Suprapubic skin (tissue), 4 donors: ENCODE data around the gene PLXNA4. TPM values are rescaled to one million over a fixed set of nuclear protein-coding genes. Genes with fewer than 3 reads are reported as not detected.

Experiments
- DNase-seq, 2 donors: peaks; one replicate each; pipeline ENCODE4 v3.0.0-alpha.2; 2019; ENCODE audit warnings: low spot score in 2 of 2
- H3K27ac ChIP-seq: fragments of 200-600 bp; sonication (generic); one replicate; pipeline ENCODE4 v1.5.1; 2019
- H3K27me3 ChIP-seq: fragments of 200-600 bp; sonication (generic); one replicate; pipeline ENCODE4 v1.5.1; 2019
- H3K36me3 ChIP-seq: fragments of 200-600 bp; sonication (generic); one replicate; pipeline ENCODE4 v1.5.1; 2019
- H3K4me1 ChIP-seq: fragments of 200-600 bp; sonication (generic); one replicate; pipeline ENCODE4 v1.5.1; 2019
- H3K4me3 ChIP-seq: fragments of 200-600 bp; sonication (generic); one replicate; pipeline ENCODE4 v1.5.1; 2019; ENCODE audit warnings: mild to moderate bottlenecking
- H3K9me3 ChIP-seq: fragments of 200-600 bp; sonication (generic); one replicate; pipeline ENCODE4 v1.5.1; 2019
- EP300 ChIP-seq: sonication (generic); formaldehyde crosslinking; IDR thresholded peaks from one replicate; pipeline ENCODE4 v1.6.1; 2017; ENCODE audit warnings: antibody characterized with exemption
- POLR2A ChIP-seq, 2 donors: fragments of 450-650 bp; IDR thresholded peaks; one replicate each; pipeline ENCODE4 v1.6.1; 2017; ENCODE audit warnings: antibody characterized with exemption in 2 of 2, mild to moderate bottlenecking in 2 of 2, moderate library complexity in 2 of 2
- POLR2AphosphoS5 ChIP-seq, 3 donors: sonication (generic); formaldehyde crosslinking; IDR thresholded peaks; one replicate each; pipeline ENCODE4 v1.6.1; 2017; ENCODE audit warnings: antibody characterized with exemption in 3 of 3
- WGBS: methylation state at CpG from one replicate; pipeline ENCODE4 v1.1.5; 2018; 5-methylcytosine and 5-hydroxymethylcytosine counted together
- total RNA-seq, 4 donors: library from RNA; depleted of rRNA; stranded (reverse); fragments of >200 nt; gene quantifications; one replicate each; pipeline ENCODE4 v1.1.0, GENCODE V29; 2016
- TF ChIP-seq, protein P1 (sequence below), 2 donors: fragments of 200-600 bp in 1 of 2; fragments of 450-650 bp in 1 of 2; sonication (generic) in 1 of 2; IDR thresholded peaks; one replicate each; pipeline ENCODE4 v1.5.1; 2016 to 2019; ENCODE audit warnings: antibody characterized with exemption in 2 of 2, mild to moderate bottlenecking in 1 of 2, moderate library complexity in 1 of 2

The PLXNA4 gene
- total RNA-seq, 4 donors from 2014 or later = 5.4 to 10.7 (median 7.1) TPM

- WGBS = 65% methylated on average over 6 of the region's 6 CpGs
- H3K27me3 ChIP-seq = no peaks in the 10 kb centered on the region
- no peaks in the 10 kb centered on the region for H3K9me3 ChIP-seq
- no peak for TF ChIP-seq POLR2AphosphoS5 (IDR thresholded peaks at IDR 0.05)
- no peak overlapping the region for H3K4me3 ChIP-seq
- H3K4me1 ChIP-seq = no peaks in the 10 kb centered on the region
- H3K27ac ChIP-seq = no peak overlapping the region
- H3K36me3 ChIP-seq = no peaks in the 10 kb centered on the region
- DNase-seq = no peak
Observed at GRCh38 chr7:132300599-132301277, 275.5 kb downstream of the PLXNA4 start.

GRCh38 chr7:132298790-132299189, 277.5 kb downstream of the PLXNA4 start:
- Histone ChIP-seq H3K4me1 (no peaks in the 10 kb centered on the region), H3K36me3 (no peaks in the 10 kb centered on the region), H3K9me3 (no peaks in the 10 kb centered on the region), H3K27me3 (no peaks in the 10 kb centered on the region), H3K4me3 (no peak overlapping the region), H3K27ac (no peak overlapping the region)
- WGBS = 58% methylated on average over 4 of the region's 4 CpGs
- TF ChIP-seq, protein P1, sequence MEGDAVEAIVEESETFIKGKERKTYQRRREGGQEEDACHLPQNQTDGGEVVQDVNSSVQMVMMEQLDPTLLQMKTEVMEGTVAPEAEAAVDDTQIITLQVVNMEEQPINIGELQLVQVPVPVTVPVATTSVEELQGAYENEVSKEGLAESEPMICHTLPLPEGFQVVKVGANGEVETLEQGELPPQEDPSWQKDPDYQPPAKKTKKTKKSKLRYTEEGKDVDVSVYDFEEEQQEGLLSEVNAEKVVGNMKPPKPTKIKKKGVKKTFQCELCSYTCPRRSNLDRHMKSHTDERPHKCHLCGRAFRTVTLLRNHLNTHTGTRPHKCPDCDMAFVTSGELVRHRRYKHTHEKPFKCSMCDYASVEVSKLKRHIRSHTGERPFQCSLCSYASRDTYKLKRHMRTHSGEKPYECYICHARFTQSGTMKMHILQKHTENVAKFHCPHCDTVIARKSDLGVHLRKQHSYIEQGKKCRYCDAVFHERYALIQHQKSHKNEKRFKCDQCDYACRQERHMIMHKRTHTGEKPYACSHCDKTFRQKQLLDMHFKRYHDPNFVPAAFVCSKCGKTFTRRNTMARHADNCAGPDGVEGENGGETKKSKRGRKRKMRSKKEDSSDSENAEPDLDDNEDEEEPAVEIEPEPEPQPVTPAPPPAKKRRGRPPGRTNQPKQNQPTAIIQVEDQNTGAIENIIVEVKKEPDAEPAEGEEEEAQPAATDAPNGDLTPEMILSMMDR (IDR thresholded peaks at IDR 0.05) = no peak
- TF ChIP-seq POLR2A (IDR thresholded peaks at IDR 0.05) = no peak
- no peak for TF ChIP-seq POLR2AphosphoS5 (IDR thresholded peaks at IDR 0.05)
- no peak for TF ChIP-seq EP300
- no peak for DNase-seq

GRCh38 chr7:132296820-132297219, 279.4 kb downstream of the PLXNA4 start:
- no peak for TF ChIP-seq POLR2A (IDR thresholded peaks at IDR 0.05)
- TF ChIP-seq, protein P1 (IDR thresholded peaks at IDR 0.05) = no peak
- H3K4me3 ChIP-seq = no peak overlapping the region
- H3K9me3 ChIP-seq = no peaks in the 10 kb centered on the region
- 84% methylated on average over 8 of the region's 8 CpGs for WGBS
- no peak for DNase-seq
- no peak overlapping the region for H3K27ac ChIP-seq
- no peaks in the 10 kb centered on the region for H3K4me1 ChIP-seq
- no peaks in the 10 kb centered on the region for H3K27me3 ChIP-seq
- no peaks in the 10 kb centered on the region for H3K36me3 ChIP-seq

DNA sequence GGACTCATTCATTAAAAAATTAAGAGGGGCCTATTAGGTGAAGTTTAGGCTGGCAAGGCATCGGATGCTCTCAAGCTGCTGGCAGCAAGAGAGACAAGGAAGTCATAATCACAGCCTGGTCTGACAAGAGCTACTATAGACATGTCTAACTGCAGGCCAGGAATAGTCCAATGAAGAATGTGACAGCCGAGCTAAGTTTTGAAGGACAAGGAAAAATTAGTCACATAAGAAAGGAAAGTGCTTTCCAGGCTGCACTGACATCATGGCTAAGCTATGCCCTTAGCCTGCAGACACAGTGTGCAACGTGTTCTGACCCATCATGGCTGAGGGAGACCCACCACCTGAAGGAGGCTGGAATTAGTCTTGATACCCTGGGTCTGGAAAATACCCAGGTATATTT, 281.1 kb downstream of the PLXNA4 start:
- WGBS = 51% methylated on average over 3 of the region's 3 CpGs
- Histone ChIP-seq H3K4me1 (no peaks in the 10 kb centered on the region), H3K27ac (no peak overlapping the region), H3K4me3 (no peak overlapping the region), H3K9me3 (no peaks in the 10 kb centered on the region), H3K36me3 (no peaks in the 10 kb centered on the region), H3K27me3 (no peaks in the 10 kb centered on the region)
- no peak for DNase-seq
- TF ChIP-seq EP300 (no peak), POLR2A (IDR thresholded peaks at IDR 0.05) (no peak), POLR2AphosphoS5 (IDR thresholded peaks at IDR 0.05) (no peak)
- TF ChIP-seq, protein P1 (IDR thresholded peaks at IDR 0.05) = no peak

GRCh38 chr7:132292803-132293202, 283.5 kb downstream of the PLXNA4 start:
- TF ChIP-seq POLR2AphosphoS5 (IDR thresholded peaks at IDR 0.05) (no peak), EP300 (no peak), POLR2A (IDR thresholded peaks at IDR 0.05) (no peak)
- TF ChIP-seq, protein P1 (IDR thresholded peaks at IDR 0.05) = no peak
- 62% methylated on average over 4 of the region's 4 CpGs for WGBS
- no peak overlapping the region for H3K27ac ChIP-seq

DNA sequence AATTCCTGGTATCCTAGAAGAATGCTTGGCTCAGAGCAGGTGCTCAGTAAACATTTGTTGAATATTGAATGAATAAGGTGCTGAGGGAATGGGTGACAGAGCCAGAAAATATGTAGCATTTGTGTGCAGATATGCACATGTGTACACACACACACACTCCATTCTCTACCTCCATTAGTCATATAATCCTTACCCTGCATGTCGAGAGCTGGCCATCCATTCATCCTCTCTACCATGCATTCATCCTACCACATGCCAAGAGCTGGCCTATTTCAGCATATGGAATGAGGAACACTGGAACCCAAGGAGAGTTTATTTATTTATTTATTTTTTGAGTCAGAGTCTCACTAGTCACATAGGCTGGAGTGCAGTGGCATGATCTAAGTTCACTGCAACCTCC, 284.8 kb downstream of the PLXNA4 start:
- whole genome bisulfite sequencing = 94% methylated on average over 1 of the region's 1 CpG
- TF ChIP-seq POLR2A (IDR thresholded peaks at IDR 0.05) = no peak
- TF ChIP-seq, protein P1 (IDR thresholded peaks at IDR 0.05) = no peak
- no peaks in the 10 kb centered on the region for H3K9me3 ChIP-seq
- peaks cover 12% of the 10 kb centered on the region for H3K27me3 ChIP-seq
- no peak overlapping the region for H3K27ac ChIP-seq
- H3K36me3 ChIP-seq = no peaks in the 10 kb centered on the region
- H3K4me1 ChIP-seq = no peaks in the 10 kb centered on the region
- H3K4me3 ChIP-seq = no peak overlapping the region
- no peak for DNase-seq

More at GRCh38 chr7:132292803-132293202, 283.5 kb downstream of the PLXNA4 start:
- Histone ChIP-seq H3K36me3 (no peaks in the 10 kb centered on the region), H3K4me3 (no peak overlapping the region), H3K4me1 (no peaks in the 10 kb centered on the region), H3K9me3 (no peaks in the 10 kb centered on the region), H3K27me3 (peaks cover 7% of the 10 kb centered on the region)
- no peak for DNase-seq
